ENCODE data around the gene CES2.
"Not testable (repeated sequence)": the region's sequence is repeated elsewhere in the genome, so short reads cannot be mapped to it uniquely, and the experiment has no call there.

Gene CES2

GRCh38 chr16:66986559-66986958 lies 51.2 kb downstream of the CES2 start:
- DNase-seq = no peak

DNA sequence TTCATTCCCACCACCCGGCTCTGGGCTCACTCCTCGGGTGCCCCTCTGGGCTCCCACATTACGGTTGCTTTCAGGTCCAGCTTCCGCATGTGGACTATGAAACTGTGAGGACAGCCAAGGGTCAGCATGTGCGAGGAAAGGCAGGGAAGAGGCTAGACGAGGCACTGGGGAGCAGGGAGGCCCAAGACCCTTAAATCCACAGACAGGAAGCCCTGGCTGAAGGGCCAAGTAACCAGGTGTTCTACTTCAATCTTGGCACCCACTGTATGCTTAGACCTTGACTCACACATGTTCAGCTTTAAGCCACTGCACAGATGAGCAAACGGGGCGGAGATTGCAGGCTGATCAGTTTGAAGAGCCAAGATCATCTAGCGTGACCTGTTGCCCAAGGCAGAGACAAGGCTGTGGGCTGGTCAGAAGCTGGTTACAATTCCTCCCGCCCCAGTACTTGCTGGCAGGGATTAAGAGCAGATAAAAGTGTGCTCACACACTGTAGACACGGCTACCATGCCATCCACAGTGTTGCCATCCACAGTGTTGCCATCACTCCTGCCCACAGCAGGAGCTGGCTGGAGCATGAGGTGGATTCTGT lies 53.0 kb downstream of the CES2 start, which contains the start of gene CES4A:
TSS of gene CES4A (plus strand) at position 393 of the 592 bp plus-strand sequence. CDS start at position 577, 184 bp downstream.
- DNase-seq = no peak

DNA sequence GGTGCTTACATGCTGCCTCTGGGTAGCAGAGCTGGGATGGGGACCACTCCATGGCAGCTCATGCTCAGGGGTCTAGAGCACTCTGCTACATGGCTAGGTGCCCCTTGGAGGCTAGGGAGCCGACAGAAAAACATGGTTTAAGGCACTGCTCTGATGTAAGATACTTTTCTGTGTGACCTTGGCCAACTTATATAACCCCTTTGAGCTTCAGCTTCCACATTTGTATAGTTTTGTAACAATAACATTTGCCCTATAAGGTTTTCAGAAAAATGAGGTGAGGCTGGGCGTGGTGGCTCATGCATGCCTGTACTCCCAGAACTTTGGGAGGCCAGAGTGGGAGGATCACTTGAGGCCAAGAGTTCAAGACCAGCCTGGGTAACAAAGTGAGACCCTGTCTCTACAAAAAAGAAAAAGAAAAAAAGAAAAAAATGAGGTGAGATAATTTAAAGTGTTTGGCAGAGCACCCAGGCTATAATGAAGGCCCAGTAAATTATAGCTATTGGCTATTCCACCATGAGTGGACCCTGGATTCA lies 56.3 kb downstream of the CES2 start:
- no peak for DNase-seq

- not testable (repeated sequence) for DNase-seq
Observed at GRCh38 chr16:66993558-66993957, 58.2 kb downstream of the CES2 start.

Data from NCI-H1105 (cell line).